Measurements from ENCODE around the gene WDHD1. TPM values are rescaled to one million over a fixed set of nuclear protein-coding genes. Genes with fewer than 3 reads are reported as not detected.

The WDHD1 gene
- total and polyA plus RNA-seq, 2 of the 8 experiments (the other 6 are each of a cell fraction or from before 2014, with no cell fraction given) = 17.8 to 87.9 TPM

GRCh38 chr14:55051423-55052268 is 24.7 kb upstream of the WDHD1 start, which contains the start of gene MAPK1IP1L (continued):
- TF ChIP-seq ATF2 (IDR thresholded peaks at IDR 0.05; ENCODE audit: low read length) = no peak; the same call in 1 of the 2 replicates
- no peak for TF ChIP-seq ATF3 (IDR thresholded peaks at IDR 0.05; ENCODE audit: insufficient read depth, low read depth, low read length)
- peak; percentile 75 for TF ChIP-seq EGR1 (IDR thresholded peaks at IDR 0.05; ENCODE audit: borderline replicate concordance, low read depth, low read length)
- TF ChIP-seq GABPA (IDR thresholded peaks at IDR 0.05; ENCODE audit: borderline replicate concordance, insufficient read depth, low read length) = peak; percentile 75; the same call in 1 of the 2 replicates
- TF ChIP-seq TEAD4 (IDR thresholded peaks at IDR 0.05; ENCODE audit: low read depth, low read length) = no peak; the same call in 1 of the 2 replicates
- TF ChIP-seq ASH2L (IDR thresholded peaks at IDR 0.05; ENCODE audit: low read length) = peak; percentile 99
- no peak; the same call in 1 of the 2 replicates for TF ChIP-seq KDM5A (IDR thresholded peaks at IDR 0.05; ENCODE audit: low read length)
- TF ChIP-seq TAF7 (optimal IDR thresholded peaks at IDR 0.05; ENCODE audit: borderline replicate concordance, low read depth, low read length) = peak; percentile 83
- TF ChIP-seq CREB1 (IDR thresholded peaks at IDR 0.05) = peak; percentile 96
- peak; percentile 67 for TF ChIP-seq KDM4A (IDR thresholded peaks at IDR 0.05; ENCODE audit: low read depth, low read length, severe bottlenecking)
- no peak for TF ChIP-seq SAP30 (IDR thresholded peaks at IDR 0.05; ENCODE audit: insufficient read depth, insufficient replicate concordance, low read length)
- TF ChIP-seq TAF1 (IDR thresholded peaks at IDR 0.05; ENCODE audit: low read depth, low read length) = peak; percentile 95
- TF ChIP-seq POU5F1 (IDR thresholded peaks at IDR 0.05; ENCODE audit: low read depth, low read length) = no peak
- TF ChIP-seq SP4 (IDR thresholded peaks at IDR 0.05; ENCODE audit: low read length) = peak; percentile 84; the same call in 1 of the 2 replicates
- TF ChIP-seq SP2 (IDR thresholded peaks at IDR 0.05; ENCODE audit: low read length) = no peak

Data from H1 (cell line).